GM19043 (cell line): ENCODE results near the gene DCAF4.
"Not testable (repeated sequence)": the region's sequence is repeated elsewhere in the genome, so short reads cannot be mapped to it uniquely, and the experiment has no call there.

ENCODE experiments used
- ATAC-seq: cut with Tn5 transposase; IDR thresholded peaks from one replicate; pipeline ENCODE4 v1.9.1; 2021; ENCODE audit warnings: low read depth; ENCODE audit not compliant: unreplicated experiment

DCAF4 gene

GRCh38 chr14:72966038-72966437 is 39.8 kb downstream of the DCAF4 start:
- no peak for ATAC-seq

GRCh38 chr14:72968316-72968715 is 42.1 kb downstream of the DCAF4 start:
- no peak for ATAC-seq

GRCh38 chr14:72970058-72970630 is 43.9 kb downstream of the DCAF4 start:
- no peak for ATAC-seq

GRCh38 chr14:72970824-72971434 is 44.7 kb downstream of the DCAF4 start:
- no peak for ATAC-seq

- ATAC-seq, result no peak
These were observed 48.4 kb downstream of the DCAF4 start for GRCh38 chr14:72974661-72975060.

GRCh38 chr14:72975770-72976169 is 49.5 kb downstream of the DCAF4 start:
- ATAC-seq, result no peak

GRCh38 chr14:72978856-72979255 is 52.6 kb downstream of the DCAF4 start:
- no peak for ATAC-seq

GRCh38 chr14:72980863-72981262 is 54.6 kb downstream of the DCAF4 start:
- no peak for ATAC-seq

- ATAC-seq, result no peak
These were observed 56.0 kb downstream of the DCAF4 start for GRCh38 chr14:72982146-72982708.

- no peak for ATAC-seq
These were observed 60.0 kb downstream of the DCAF4 start for GRCh38 chr14:72986214-72986613.

GRCh38 chr14:72986857-72987256 is 60.6 kb downstream of the DCAF4 start:
- no peak for ATAC-seq

- no peak for ATAC-seq
These were observed 63.9 kb downstream of the DCAF4 start for GRCh38 chr14:72990171-72990570.

GRCh38 chr14:72996916-72997315 is 70.7 kb downstream of the DCAF4 start:
- no peak for ATAC-seq

GRCh38 chr14:72998252-72998903 is 72.1 kb downstream of the DCAF4 start:
- no peak for ATAC-seq

GRCh38 chr14:72999316-72999715 is 73.1 kb downstream of the DCAF4 start:
- ATAC-seq, result no peak

- no peak for ATAC-seq
These were observed 73.8 kb downstream of the DCAF4 start for GRCh38 chr14:73000073-73000472.

- no peak for ATAC-seq
These were observed 77.4 kb downstream of the DCAF4 start for GRCh38 chr14:73003681-73004080.

- not testable (repeated sequence) for ATAC-seq
These were observed 78.4 kb downstream of the DCAF4 start for GRCh38 chr14:73004641-73005040.

GRCh38 chr14:73007835-73008234 is 81.6 kb downstream of the DCAF4 start:
- no peak for ATAC-seq

GRCh38 chr14:73008501-73008900 is 82.2 kb downstream of the DCAF4 start:
- ATAC-seq, result no peak
